ENCODE measurements around the gene MYZAP. TPM values are rescaled to one million over a fixed set of nuclear protein-coding genes. Genes with fewer than 3 reads are reported as not detected.

The MYZAP gene
- total RNA-seq = not detected
- not detected for polyA plus RNA-seq

DNA sequence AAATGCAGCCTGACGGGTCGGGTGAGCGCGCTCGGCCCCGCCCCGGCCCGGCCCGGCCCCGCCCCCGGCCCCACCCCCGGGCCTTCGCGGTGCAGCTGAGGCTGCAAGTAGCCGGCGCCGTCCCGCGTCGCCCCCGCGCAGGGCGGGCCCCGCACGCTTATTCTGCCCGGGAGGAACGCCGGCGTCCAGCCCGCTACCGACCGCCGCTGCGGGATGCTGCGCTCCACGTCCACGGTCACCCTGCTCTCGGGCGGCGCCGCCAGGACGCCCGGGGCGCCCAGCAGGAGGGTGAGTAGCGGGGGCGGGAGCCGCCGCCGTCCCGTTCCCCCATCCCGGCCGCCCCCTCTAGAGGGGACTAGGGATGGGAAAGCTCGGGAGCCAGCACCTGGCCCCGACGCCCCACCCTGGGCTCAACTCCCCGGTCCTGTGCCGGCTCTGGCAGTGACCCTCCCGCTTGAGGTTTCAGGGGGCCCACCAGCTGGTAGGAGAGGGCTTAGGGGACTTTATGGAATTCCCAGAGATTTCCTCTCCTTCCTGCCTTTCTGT lies at the start of gene MYZAP:
Gene MYZAP (plus strand): TSS at position 83 of the 546 bp plus-strand sequence. CDS start 131 bp downstream, at position 214.
- CTCF ChIA-PET = no interaction called here
- peak within 1 kb of the TSS; percentile 47 for H3K4me3 ChIP-seq (ENCODE audit: low read length)
- peaks cover 23 to 61% of the 10 kb centered on the region in 2 donors for H3K27me3 Mint-ChIP-seq

GRCh38 chr15:57542505-57542817 lies 49.2 kb upstream of the MYZAP start:
- no peak overlapping the region for H3K27ac ChIP-seq (ENCODE audit: low read depth, low read length)
- no peaks in the 10 kb centered on the region for H3K9me3 ChIP-seq (ENCODE audit: low read length)
- no peaks in the 10 kb centered on the region for H3K27me3 ChIP-seq (ENCODE audit: insufficient read depth, low read length, poor library complexity, severe bottlenecking)
- Mint-ChIP-seq H3K4me1 (no peaks in the 10 kb centered on the region), H3K27ac (no peak overlapping the region), H3K27me3 (peaks cover 17 to 29% of the 10 kb centered on the region in 2 donors), H3K4me3 (no peak overlapping the region), H3K9me3 (peaks cover 0 to 2% (median 0%) of the 10 kb centered on the region in 5 donors), H3K36me3 (no peaks in the 10 kb centered on the region)
- POLR2A ChIA-PET = no interaction called here
- DNase-seq = no peak
- no peaks in the 10 kb centered on the region for H3K36me3 ChIP-seq (ENCODE audit: insufficient read depth, low read length)
- no peaks in the 10 kb centered on the region for H3K4me1 ChIP-seq (ENCODE audit: insufficient read depth, low read length)
- no peak overlapping the region for H3K4me3 ChIP-seq (ENCODE audit: low read length)
- CTCF ChIA-PET = interaction anchor here (1.5 to 1.6 kb wide), 2 partner anchors 9 to 14 kb away, joined by 5 read pairs; no protein-coding TSS in a partner anchor

More for the DNA sequence above, at the start of gene MYZAP:
- no peaks in the 10 kb centered on the region for H3K36me3 ChIP-seq (ENCODE audit: insufficient read depth, low read length)
- Mint-ChIP-seq H3K4me3 (peak within 1 kb of the TSS in 4 of 7 donors; percentile 3 to 62 (median 28)), H3K36me3 (no peaks in the 10 kb centered on the region), H3K4me1 (peaks cover 10 to 18% (median 17%) of the 10 kb centered on the region in 3 donors), H3K27ac (peak within 1 kb of the TSS in 1 of 8 donors; percentile 53), H3K9me3 (peaks cover 0 to 4% (median 0%) of the 10 kb centered on the region in 5 donors)
- POLR2A ChIA-PET = no interaction called here
- peak in 1 of 5 donors; percentile 8 for DNase-seq
- H3K9me3 ChIP-seq (ENCODE audit: low read length) = no peaks in the 10 kb centered on the region
- H3K4me1 ChIP-seq (ENCODE audit: insufficient read depth, low read length) = peaks cover 23% of the 10 kb centered on the region
- no peak within 1 kb of the TSS for H3K27ac ChIP-seq (ENCODE audit: low read depth, low read length)
- H3K27me3 ChIP-seq (ENCODE audit: insufficient read depth, low read length, poor library complexity, severe bottlenecking) = no peaks in the 10 kb centered on the region

GRCh38 chr15:57544848-57545480 lies 46.7 kb upstream of the MYZAP start:
- Histone ChIP-seq H3K27ac (ENCODE audit: low read depth, low read length) (no peak overlapping the region), H3K4me3 (ENCODE audit: low read length) (no peak overlapping the region), H3K27me3 (ENCODE audit: insufficient read depth, low read length, poor library complexity, severe bottlenecking) (no peaks in the 10 kb centered on the region), H3K9me3 (ENCODE audit: low read length) (no peaks in the 10 kb centered on the region), H3K4me1 (ENCODE audit: insufficient read depth, low read length) (no peaks in the 10 kb centered on the region), H3K36me3 (ENCODE audit: insufficient read depth, low read length) (no peaks in the 10 kb centered on the region)
- Mint-ChIP-seq H3K27me3 (peaks cover 9 to 31% of the 10 kb centered on the region in 2 donors), H3K4me3 (no peak overlapping the region), H3K27ac (no peak overlapping the region), H3K36me3 (no peaks in the 10 kb centered on the region), H3K9me3 (peaks cover 0 to 2% (median 0%) of the 10 kb centered on the region in 5 donors), H3K4me1 (no peaks in the 10 kb centered on the region)
- ChIA-PET CTCF (interaction anchor here (2.5 kb wide), 1 partner anchor 15 kb away, joined by 6 read pairs; no protein-coding TSS in a partner anchor), POLR2A (no interaction called here)
- DNase-seq = no peak

GRCh38 chr15:57545995-57546394 lies 45.7 kb upstream of the MYZAP start:
- H3K36me3 ChIP-seq (ENCODE audit: insufficient read depth, low read length) = no peaks in the 10 kb centered on the region
- Mint-ChIP-seq H3K9me3 (peaks cover 0 to 2% (median 0%) of the 10 kb centered on the region in 5 donors), H3K4me1 (no peaks in the 10 kb centered on the region), H3K4me3 (no peak overlapping the region), H3K36me3 (no peaks in the 10 kb centered on the region), H3K27me3 (peaks cover 2 to 23% of the 10 kb centered on the region in 2 donors), H3K27ac (no peak overlapping the region)
- H3K27ac ChIP-seq (ENCODE audit: low read depth, low read length) = no peak overlapping the region
- H3K4me1 ChIP-seq (ENCODE audit: insufficient read depth, low read length) = no peaks in the 10 kb centered on the region
- ChIA-PET CTCF (interaction anchor here (2.5 kb wide), 1 partner anchor 14 kb away, joined by 6 read pairs; no protein-coding TSS in a partner anchor), POLR2A (no interaction called here)
- no peak overlapping the region for H3K4me3 ChIP-seq (ENCODE audit: low read length)
- DNase-seq = no peak
- no peaks in the 10 kb centered on the region for H3K9me3 ChIP-seq (ENCODE audit: low read length)
- no peaks in the 10 kb centered on the region for H3K27me3 ChIP-seq (ENCODE audit: insufficient read depth, low read length, poor library complexity, severe bottlenecking)

GRCh38 chr15:57547243-57547755 lies 44.4 kb upstream of the MYZAP start:
- H3K4me1 ChIP-seq (ENCODE audit: insufficient read depth, low read length) = no peaks in the 10 kb centered on the region
- no peaks in the 10 kb centered on the region for H3K9me3 ChIP-seq (ENCODE audit: low read length)
- no peak overlapping the region for H3K27ac ChIP-seq (ENCODE audit: low read depth, low read length)
- no peaks in the 10 kb centered on the region for H3K9me3 Mint-ChIP-seq
- H3K4me3 ChIP-seq (ENCODE audit: low read length) = no peak overlapping the region
- DNase-seq = no peak
- POLR2A ChIA-PET = no interaction called here
- H3K36me3 Mint-ChIP-seq = no peaks in the 10 kb centered on the region
- H3K36me3 ChIP-seq (ENCODE audit: insufficient read depth, low read length) = no peaks in the 10 kb centered on the region
- no peak overlapping the region for H3K4me3 Mint-ChIP-seq
- no peaks in the 10 kb centered on the region for H3K4me1 Mint-ChIP-seq
- no peaks in the 10 kb centered on the region for H3K27me3 ChIP-seq (ENCODE audit: insufficient read depth, low read length, poor library complexity, severe bottlenecking)
- CTCF ChIA-PET = interaction anchor here (0.6 to 2.5 kb wide), 2 partner anchors 13 to 1860 kb away, joined by 3 to 6 read pairs; no protein-coding TSS in a partner anchor
- H3K27me3 Mint-ChIP-seq = peaks cover 8 to 23% of the 10 kb centered on the region in 2 donors
- H3K27ac Mint-ChIP-seq = no peak overlapping the region

DNA sequence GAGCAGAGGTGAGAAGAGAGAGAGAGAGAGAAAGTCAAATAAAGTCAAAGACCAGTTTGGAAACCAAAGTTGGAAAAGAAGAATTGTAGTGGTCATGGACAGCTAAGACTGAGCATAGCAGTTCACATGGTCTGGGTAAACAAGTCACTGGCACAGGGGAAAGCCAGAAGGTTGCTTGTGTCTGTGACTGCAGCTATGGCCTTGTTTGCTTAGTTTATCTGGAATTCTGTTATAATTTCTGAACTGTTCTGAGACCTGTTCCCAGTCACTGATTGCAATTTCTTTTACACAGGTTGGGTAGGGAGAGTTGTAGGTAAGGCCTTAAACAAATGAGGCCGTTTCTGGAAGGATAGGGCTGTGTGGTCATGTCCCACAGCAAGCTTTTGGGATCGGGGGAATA lies 43.4 kb upstream of the MYZAP start:
- H3K4me3 ChIP-seq (ENCODE audit: low read length) = no peak overlapping the region
- ChIA-PET POLR2A (no interaction called here), CTCF (interaction anchor here (1.6 kb wide), 1 partner anchor 11 kb away, joined by 5 read pairs; no protein-coding TSS in a partner anchor)
- no peak for DNase-seq
- Mint-ChIP-seq H3K4me1 (no peaks in the 10 kb centered on the region), H3K36me3 (no peaks in the 10 kb centered on the region), H3K27ac (no peak overlapping the region), H3K4me3 (no peak overlapping the region), H3K9me3 (no peaks in the 10 kb centered on the region), H3K27me3 (peaks cover 8 to 26% of the 10 kb centered on the region in 2 donors)
- no peaks in the 10 kb centered on the region for H3K9me3 ChIP-seq (ENCODE audit: low read length)
- no peaks in the 10 kb centered on the region for H3K36me3 ChIP-seq (ENCODE audit: insufficient read depth, low read length)
- no peaks in the 10 kb centered on the region for H3K27me3 ChIP-seq (ENCODE audit: insufficient read depth, low read length, poor library complexity, severe bottlenecking)
- H3K4me1 ChIP-seq (ENCODE audit: insufficient read depth, low read length) = no peaks in the 10 kb centered on the region
- H3K27ac ChIP-seq (ENCODE audit: low read depth, low read length) = no peak overlapping the region

- Mint-ChIP-seq H3K4me3 (no peak overlapping the region), H3K9me3 (no peaks in the 10 kb centered on the region), H3K27me3 (peaks cover 8 to 28% of the 10 kb centered on the region in 2 donors), H3K4me1 (no peaks in the 10 kb centered on the region), H3K36me3 (no peaks in the 10 kb centered on the region), H3K27ac (no peak overlapping the region)
- H3K27ac ChIP-seq (ENCODE audit: low read depth, low read length) = no peak overlapping the region
- H3K27me3 ChIP-seq (ENCODE audit: insufficient read depth, low read length, poor library complexity, severe bottlenecking) = no peaks in the 10 kb centered on the region
- ChIA-PET CTCF (interaction anchor here (1.6 kb wide), 1 partner anchor 11 kb away, joined by 5 read pairs; no protein-coding TSS in a partner anchor), POLR2A (no interaction called here)
- no peaks in the 10 kb centered on the region for H3K4me1 ChIP-seq (ENCODE audit: insufficient read depth, low read length)
- DNase-seq = no peak
- H3K9me3 ChIP-seq (ENCODE audit: low read length) = no peaks in the 10 kb centered on the region
- no peaks in the 10 kb centered on the region for H3K36me3 ChIP-seq (ENCODE audit: insufficient read depth, low read length)
- H3K4me3 ChIP-seq (ENCODE audit: low read length) = no peak overlapping the region
Measured at GRCh38 chr15:57548835-57549234, 42.9 kb upstream of the MYZAP start.

- H3K36me3 ChIP-seq (ENCODE audit: insufficient read depth, low read length) = no peaks in the 10 kb centered on the region
- ChIA-PET CTCF (interaction anchor here (1.0 kb wide), 1 partner anchor 11 kb away, joined by 3 read pairs; no protein-coding TSS in a partner anchor), POLR2A (no interaction called here)
- no peak overlapping the region for H3K27ac Mint-ChIP-seq
- DNase-seq = no peak
- H3K27ac ChIP-seq (ENCODE audit: low read depth, low read length) = no peak overlapping the region
- no peak overlapping the region for H3K4me3 ChIP-seq (ENCODE audit: low read length)
- H3K4me1 ChIP-seq (ENCODE audit: insufficient read depth, low read length) = no peaks in the 10 kb centered on the region
- no peaks in the 10 kb centered on the region for H3K9me3 ChIP-seq (ENCODE audit: low read length)
- H3K36me3 Mint-ChIP-seq = no peaks in the 10 kb centered on the region
- H3K27me3 ChIP-seq (ENCODE audit: insufficient read depth, low read length, poor library complexity, severe bottlenecking) = no peaks in the 10 kb centered on the region
- H3K27me3 Mint-ChIP-seq = peaks cover 8 to 25% of the 10 kb centered on the region in 2 donors
- no peaks in the 10 kb centered on the region for H3K4me1 Mint-ChIP-seq
- no peaks in the 10 kb centered on the region for H3K9me3 Mint-ChIP-seq
- H3K4me3 Mint-ChIP-seq = no peak overlapping the region
Measured at GRCh38 chr15:57549935-57550334, 41.8 kb upstream of the MYZAP start.
